ENCODE results near the gene CYP2W1.

Gene CYP2W1

DNA sequence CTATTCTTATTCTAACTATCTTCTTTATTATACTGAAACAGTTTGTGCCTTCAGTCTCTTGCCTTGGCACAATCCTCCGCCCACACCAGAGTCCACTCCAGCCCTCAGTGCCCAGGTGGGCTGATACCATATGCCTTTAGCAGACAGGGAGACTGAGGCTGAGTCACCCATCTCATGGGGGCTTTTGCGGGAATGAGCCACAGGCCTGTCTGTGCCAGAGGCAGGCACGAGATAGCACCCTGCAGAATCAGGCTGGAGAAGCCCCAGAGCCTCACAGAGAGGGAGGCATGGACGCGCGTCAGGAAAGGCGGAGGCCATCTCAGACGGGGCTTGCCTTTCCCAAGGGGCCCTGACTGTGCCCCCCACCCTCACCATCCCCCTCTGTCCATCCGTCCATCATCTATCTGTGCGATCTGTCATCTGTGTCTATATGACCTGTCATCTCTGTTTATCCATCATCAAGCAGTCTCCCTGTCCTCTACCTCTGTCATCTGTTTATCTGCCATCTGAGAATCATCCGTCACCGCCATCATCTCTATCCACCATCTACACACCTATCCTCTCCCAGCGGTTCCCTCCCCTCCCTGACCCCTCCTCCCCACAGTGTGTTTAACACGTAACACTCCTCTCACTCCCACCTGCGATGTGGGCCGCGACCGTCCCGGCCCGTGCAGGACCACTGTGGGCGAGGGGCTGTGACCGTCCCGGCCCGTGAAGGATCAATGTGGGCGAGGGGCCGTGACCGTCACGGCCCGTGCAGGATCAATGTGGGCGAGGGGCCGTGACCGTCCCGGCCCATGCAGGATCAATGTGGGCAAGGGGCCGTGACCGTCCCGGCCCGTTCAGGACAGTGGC is 21.2 kb upstream of the CYP2W1 start:
- Histone ChIP-seq H3K4me3 (ENCODE audit: low read length) (no peak overlapping the region), H3K4me1 (ENCODE audit: insufficient read depth, low read length) (no peaks in the 10 kb centered on the region), H3K27ac (ENCODE audit: low read depth, low read length) (no peak overlapping the region), H3K36me3 (ENCODE audit: insufficient read depth, low read length) (peaks cover 3% of the 10 kb centered on the region; the same call in 1 of the 2 replicates), H3K9me3 (ENCODE audit: insufficient read depth, low read depth, low read length) (no peaks in the 10 kb centered on the region), H3K27me3 (ENCODE audit: insufficient read depth, low read length) (no peaks in the 10 kb centered on the region), H3K9ac (ENCODE audit: low read depth, low read length) (no peak overlapping the region)
- 93% methylated on average over 37 of the region's 37 CpGs for WGBS

DNA sequence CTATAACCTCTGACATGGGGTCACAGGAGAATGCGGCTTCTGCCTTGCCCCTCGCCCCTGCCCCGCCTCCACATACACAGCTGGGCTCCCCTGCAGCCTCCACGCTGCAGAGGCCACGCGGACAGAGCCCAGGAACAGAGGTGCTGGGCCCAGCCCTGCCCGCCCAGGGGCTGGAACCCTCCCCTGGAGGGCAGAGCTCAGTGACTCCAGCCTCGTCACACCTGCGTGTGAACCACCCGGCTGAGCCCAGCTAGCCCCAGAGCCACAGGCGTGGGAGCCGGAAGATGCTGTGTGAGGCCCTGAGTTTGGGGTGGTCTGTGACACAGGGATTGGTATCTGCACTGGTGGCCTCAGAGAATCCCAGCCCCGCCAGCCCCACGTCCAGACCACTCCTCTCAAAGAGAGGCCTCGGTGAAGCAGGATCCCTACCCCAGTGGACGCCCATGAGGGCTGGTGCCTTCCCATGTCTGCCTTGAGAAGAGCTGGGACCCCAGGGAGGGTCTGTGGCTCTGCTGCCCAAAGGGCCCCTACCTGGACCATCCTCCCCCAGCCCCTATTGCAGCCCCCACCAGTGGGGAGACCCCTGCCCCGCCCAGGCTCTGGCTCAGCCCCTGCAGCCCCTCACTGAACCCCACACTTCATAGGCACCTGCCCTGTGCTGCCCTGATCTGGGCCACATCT is 20.4 kb upstream of the CYP2W1 start:
- Histone ChIP-seq H3K4me3 (ENCODE audit: low read length) (no peak overlapping the region), H3K4me1 (ENCODE audit: insufficient read depth, low read length) (no peaks in the 10 kb centered on the region), H3K27ac (ENCODE audit: low read depth, low read length) (no peak overlapping the region), H3K9ac (ENCODE audit: low read depth, low read length) (no peak overlapping the region), H3K27me3 (ENCODE audit: insufficient read depth, low read length) (no peaks in the 10 kb centered on the region), H3K9me3 (ENCODE audit: insufficient read depth, low read depth, low read length) (no peaks in the 10 kb centered on the region), H3K36me3 (ENCODE audit: insufficient read depth, low read length) (peaks cover 10% of the 10 kb centered on the region; the same call in 1 of the 2 replicates)
- WGBS: 94% methylated on average over 17 of the region's 17 CpGs

DNA sequence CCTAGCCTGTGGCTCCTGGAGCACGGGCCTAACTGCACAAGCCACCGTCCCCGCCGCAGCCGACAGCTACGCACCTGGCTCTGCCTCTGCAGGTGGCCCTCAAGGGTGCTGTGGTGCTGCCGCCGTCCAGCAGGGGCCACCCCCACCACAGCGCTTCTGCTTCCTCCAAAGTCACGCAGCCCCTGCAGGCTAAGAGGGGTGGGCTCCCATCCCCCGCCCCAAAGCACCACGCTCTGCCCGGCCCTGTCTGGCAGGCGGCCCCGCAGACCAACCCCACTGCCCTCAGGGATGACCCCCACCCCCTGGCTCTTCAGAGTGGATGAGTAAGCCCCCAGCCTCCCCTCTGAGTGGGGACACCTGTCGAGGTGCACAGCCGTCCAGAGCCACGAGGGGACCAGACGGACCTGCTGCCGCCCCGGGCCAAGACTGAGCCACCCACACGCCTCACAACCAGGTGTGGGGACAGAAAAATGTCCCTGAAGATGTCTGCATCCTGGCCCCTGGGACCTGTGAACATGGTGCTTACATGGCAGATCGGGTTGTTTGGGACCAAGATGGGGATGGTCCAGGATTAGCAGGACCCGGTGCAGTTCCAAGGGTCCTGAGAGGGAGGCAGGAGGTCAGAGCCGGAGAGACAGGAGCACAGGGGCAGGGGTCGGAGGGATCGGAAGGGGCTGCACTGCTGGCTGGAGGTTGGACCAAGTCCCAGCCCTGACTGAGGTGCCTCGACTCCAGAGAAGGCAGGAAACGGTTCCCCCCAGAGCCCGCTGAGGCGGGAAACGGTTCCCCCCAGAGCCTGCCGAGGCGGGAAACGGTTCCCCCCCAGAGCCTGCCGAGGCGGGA is 19.5 kb upstream of the CYP2W1 start:
- peaks cover 19% of the 10 kb centered on the region for H3K36me3 ChIP-seq (ENCODE audit: insufficient read depth, low read length)
- H3K9ac ChIP-seq (ENCODE audit: low read depth, low read length): no peak overlapping the region
- no peaks in the 10 kb centered on the region for H3K27me3 ChIP-seq (ENCODE audit: insufficient read depth, low read length)
- WGBS: 82% methylated on average over 37 of the region's 37 CpGs
- H3K27ac ChIP-seq (ENCODE audit: low read depth, low read length): no peak overlapping the region
- H3K4me1 ChIP-seq (ENCODE audit: insufficient read depth, low read length): no peaks in the 10 kb centered on the region
- H3K4me3 ChIP-seq (ENCODE audit: low read length): no peak overlapping the region
- no peaks in the 10 kb centered on the region for H3K9me3 ChIP-seq (ENCODE audit: insufficient read depth, low read depth, low read length)

DNA sequence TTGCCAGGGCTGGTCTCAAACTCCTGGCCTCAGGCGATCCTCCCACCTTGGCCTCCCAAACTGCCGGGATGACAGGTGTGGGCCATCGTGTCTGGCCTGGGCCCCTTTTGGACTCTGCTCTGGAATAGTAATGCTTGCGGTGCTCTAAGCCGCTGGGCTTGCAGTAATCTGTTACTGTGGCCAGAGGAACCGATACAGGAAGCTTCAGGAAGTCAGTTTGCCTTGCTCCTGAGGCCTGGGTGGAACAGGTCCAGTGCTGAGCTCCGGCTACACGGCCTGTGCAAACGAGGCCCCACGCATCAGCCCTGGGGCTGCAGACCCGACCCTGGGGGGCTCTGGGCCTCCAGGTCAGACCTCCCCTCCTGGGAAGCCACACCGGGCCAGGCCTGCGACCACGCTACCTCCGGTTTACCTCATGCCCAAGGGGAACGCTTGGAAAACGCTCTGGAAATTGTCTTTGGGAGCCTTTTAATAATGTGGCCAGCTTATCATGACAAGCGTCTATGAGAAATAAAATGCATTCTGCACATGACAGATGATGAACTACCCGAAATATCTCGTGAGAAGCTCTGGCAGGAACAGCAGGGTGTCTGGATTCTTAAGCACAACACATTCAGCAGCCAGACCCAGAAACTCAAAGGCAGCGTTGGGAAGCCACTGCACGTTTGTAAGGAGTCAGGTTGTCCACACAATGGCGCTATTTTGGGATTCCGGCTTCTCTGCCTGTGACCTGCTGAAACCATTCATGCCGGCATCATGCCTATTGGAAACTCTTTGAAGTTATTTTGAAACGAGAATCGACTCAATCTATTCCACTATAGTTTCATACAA is 18.4 kb upstream of the CYP2W1 start:
- peaks cover 31% of the 10 kb centered on the region for H3K36me3 ChIP-seq (ENCODE audit: insufficient read depth, low read length)
- no peak overlapping the region for H3K4me3 ChIP-seq (ENCODE audit: low read length)
- H3K27me3 ChIP-seq (ENCODE audit: insufficient read depth, low read length): no peaks in the 10 kb centered on the region
- no peaks in the 10 kb centered on the region for H3K9me3 ChIP-seq (ENCODE audit: insufficient read depth, low read depth, low read length)
- H3K9ac ChIP-seq (ENCODE audit: low read depth, low read length): no peak overlapping the region
- WGBS: 89% methylated on average over 27 of the region's 27 CpGs
- no peak overlapping the region for H3K27ac ChIP-seq (ENCODE audit: low read depth, low read length)
- no peaks in the 10 kb centered on the region for H3K4me1 ChIP-seq (ENCODE audit: insufficient read depth, low read length)

DNA sequence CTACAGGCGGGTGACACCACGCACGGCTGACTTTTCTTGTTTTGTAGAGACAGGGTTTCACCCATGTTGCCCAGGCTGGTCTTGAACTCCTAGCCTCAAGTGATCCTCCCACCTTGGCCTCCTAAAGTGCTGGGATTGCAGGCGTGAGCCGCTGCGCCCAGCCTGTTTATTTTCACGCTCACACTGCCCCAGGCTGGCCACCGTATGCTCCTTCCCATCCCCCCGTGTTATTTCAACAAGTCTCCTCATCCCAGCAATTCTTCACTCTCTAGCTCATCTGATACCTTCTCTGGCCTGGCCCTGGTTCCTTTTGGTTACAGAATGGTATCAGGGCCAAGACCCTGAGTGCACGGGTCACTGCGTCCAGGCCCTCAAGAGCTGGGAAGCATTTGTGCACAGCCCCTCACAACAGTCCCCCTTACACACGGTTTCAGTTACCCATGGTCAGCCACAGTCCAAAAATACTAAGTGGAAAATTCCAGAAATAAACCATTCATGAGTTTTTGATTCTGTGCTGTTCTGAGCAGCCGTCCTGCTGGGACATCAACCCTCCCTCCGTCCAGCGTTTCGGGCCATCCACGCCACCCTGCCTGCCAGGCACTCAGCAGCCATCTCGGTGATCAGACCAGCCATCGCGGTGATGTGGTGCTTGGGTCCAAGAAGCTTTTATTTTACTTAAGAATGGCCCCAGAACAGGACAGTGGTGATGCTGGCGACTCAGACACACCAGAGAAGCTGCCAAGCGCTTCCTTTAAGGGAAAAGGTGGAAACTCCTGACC is 16.5 kb upstream of the CYP2W1 start:
- Histone ChIP-seq H3K27me3 (ENCODE audit: insufficient read depth, low read length) (no peaks in the 10 kb centered on the region), H3K4me1 (ENCODE audit: insufficient read depth, low read length) (no peaks in the 10 kb centered on the region), H3K9me3 (ENCODE audit: insufficient read depth, low read depth, low read length) (no peaks in the 10 kb centered on the region), H3K9ac (ENCODE audit: low read depth, low read length) (no peak overlapping the region), H3K4me3 (ENCODE audit: low read length) (no peak overlapping the region), H3K27ac (ENCODE audit: low read depth, low read length) (no peak overlapping the region), H3K36me3 (ENCODE audit: insufficient read depth, low read length) (peaks cover 41% of the 10 kb centered on the region)
- 95% methylated on average over 22 of the region's 22 CpGs for WGBS

DNA sequence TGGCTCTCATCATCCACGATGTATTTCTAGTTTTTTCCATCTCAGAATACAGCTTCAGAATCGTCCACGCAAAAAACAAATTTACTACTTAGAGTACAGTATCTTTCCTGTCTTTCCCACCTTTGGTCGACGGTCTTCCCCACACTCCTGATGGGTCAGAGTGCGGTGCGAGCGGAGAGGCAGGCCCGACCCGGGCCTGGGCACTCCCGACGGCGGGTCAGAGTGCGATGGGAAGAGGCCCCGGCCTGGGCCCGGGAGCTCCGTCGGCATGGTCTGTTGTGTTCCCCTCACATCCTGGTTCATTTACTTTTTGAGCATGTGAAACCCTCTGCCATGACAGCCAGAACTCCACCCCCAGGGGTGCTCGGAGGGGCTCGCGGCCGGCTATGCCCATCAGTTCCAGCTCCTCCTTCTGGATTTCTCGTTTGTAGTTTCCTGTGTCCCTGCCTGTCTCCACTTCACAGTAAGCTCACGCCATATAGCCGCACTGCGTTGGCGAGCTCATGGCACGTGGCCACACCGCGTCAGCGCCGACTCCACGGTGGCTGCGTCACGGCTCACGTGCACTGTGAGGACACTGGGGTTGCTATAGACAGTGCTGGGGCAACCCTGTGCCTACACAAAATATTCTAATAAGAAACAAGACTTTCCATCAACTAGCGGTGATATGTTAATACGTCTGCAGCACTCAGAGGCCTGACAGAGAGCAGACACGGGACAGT is 15.5 kb upstream of the CYP2W1 start:
- Histone ChIP-seq H3K9me3 (ENCODE audit: insufficient read depth, low read depth, low read length) (no peaks in the 10 kb centered on the region), H3K27me3 (ENCODE audit: insufficient read depth, low read length) (no peaks in the 10 kb centered on the region), H3K27ac (ENCODE audit: low read depth, low read length) (no peak overlapping the region), H3K9ac (ENCODE audit: low read depth, low read length) (no peak overlapping the region), H3K36me3 (ENCODE audit: insufficient read depth, low read length) (peaks cover 49% of the 10 kb centered on the region), H3K4me3 (ENCODE audit: low read length) (no peak overlapping the region), H3K4me1 (ENCODE audit: insufficient read depth, low read length) (no peaks in the 10 kb centered on the region)
- 96% methylated on average over 39 of the region's 39 CpGs for WGBS

DNA sequence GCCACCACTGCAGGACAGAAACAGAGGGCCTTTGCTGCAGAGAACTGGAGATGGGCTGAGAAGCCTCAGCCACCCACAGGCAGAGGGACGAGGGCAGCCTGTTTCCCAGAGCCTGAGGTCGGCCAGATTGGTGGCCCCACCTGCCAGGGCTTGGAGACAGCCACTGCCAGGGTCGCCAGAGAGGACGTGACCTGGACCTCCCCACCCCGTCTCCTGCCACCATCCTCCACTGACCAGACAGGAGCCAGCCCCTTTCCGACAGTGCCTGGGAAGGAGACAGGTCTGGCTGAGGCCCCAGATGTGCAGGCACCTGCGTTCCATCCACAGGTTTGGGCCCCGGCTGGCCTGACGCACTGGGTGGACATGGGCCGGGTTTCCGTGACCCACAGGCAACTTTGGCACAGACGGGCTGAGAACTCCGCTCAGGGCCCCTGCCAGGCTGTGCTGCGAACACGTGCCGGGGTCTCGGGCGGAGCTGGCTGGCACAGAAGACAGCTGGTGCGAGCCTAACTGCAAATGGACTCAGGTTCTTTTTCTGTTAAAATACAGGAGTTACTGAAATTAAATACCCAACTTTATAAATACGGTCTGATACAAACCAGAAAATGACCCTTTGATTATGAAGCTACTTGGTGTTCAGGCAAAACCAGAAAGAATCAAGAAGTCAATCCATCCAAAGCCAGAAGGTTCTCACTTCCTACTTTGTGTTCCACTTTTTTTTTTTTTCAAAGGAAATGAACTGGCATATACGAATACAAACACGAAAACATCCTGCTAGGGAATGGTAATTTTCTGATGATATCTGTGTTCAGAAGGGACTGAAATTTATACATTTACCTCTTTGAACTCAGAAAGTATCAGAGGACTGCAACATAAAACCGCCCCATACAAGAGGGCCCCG is 14.5 kb upstream of the CYP2W1 start:
- Histone ChIP-seq H3K27ac (ENCODE audit: low read depth, low read length) (no peak overlapping the region), H3K9ac (ENCODE audit: low read depth, low read length) (no peak overlapping the region), H3K27me3 (ENCODE audit: insufficient read depth, low read length) (no peaks in the 10 kb centered on the region), H3K4me1 (ENCODE audit: insufficient read depth, low read length) (no peaks in the 10 kb centered on the region), H3K4me3 (ENCODE audit: low read length) (no peak overlapping the region), H3K36me3 (ENCODE audit: insufficient read depth, low read length) (peaks cover 57% of the 10 kb centered on the region), H3K9me3 (ENCODE audit: insufficient read depth, low read depth, low read length) (no peaks in the 10 kb centered on the region)
- 94% methylated on average over 24 of the region's 24 CpGs for WGBS

DNA sequence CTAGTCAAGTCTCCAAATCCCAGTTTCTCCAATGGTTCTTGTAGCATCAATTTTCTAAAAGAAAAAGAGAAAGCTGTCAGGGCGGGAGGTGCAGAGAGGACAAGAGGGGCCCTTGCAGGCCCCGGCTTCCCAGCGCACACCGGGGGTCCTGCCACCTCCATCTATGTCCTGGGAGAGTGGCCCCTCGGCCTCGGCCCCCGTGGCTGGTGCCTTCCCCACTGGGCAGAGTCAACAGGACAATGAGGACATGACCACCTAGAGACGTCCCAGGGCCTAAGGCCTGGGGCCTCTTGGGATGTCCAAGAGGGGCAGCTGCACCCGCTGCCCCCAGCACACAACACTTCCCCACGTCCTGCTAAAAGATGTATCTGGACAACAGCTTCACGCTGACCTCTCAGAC is 13.6 kb upstream of the CYP2W1 start:
- Histone ChIP-seq H3K9me3 (ENCODE audit: insufficient read depth, low read depth, low read length) (no peaks in the 10 kb centered on the region), H3K36me3 (ENCODE audit: insufficient read depth, low read length) (peaks cover 57% of the 10 kb centered on the region), H3K4me3 (ENCODE audit: low read length) (no peak overlapping the region), H3K9ac (ENCODE audit: low read depth, low read length) (no peak overlapping the region), H3K4me1 (ENCODE audit: insufficient read depth, low read length) (no peaks in the 10 kb centered on the region), H3K27ac (ENCODE audit: low read depth, low read length) (no peak overlapping the region), H3K27me3 (ENCODE audit: insufficient read depth, low read length) (no peaks in the 10 kb centered on the region)
- WGBS: 93% methylated on average over 11 of the region's 11 CpGs

DNA sequence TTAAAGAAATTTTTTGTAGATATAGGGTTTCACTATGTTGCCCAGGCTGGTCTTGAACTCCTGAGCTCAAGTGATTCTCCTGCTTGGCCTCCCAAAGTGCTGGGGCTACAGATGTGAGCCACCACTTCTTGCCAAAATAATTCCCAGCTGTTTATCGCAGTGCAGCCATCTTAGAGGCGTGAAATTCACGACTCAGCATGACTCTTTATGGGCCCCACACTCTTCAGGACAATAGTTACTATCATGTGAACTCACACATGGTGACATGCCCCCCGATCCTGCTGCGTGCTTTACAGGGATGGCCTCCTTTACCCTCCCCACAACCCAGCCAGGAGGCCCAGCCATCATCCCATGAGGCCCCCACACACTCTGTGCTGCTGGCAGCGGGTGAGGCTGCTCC is 12.2 kb upstream of the CYP2W1 start:
- Histone ChIP-seq H3K27ac (ENCODE audit: low read depth, low read length) (no peak overlapping the region), H3K4me1 (ENCODE audit: insufficient read depth, low read length) (peaks cover 2% of the 10 kb centered on the region), H3K4me3 (ENCODE audit: low read length) (no peak overlapping the region), H3K9ac (ENCODE audit: low read depth, low read length) (no peak overlapping the region), H3K9me3 (ENCODE audit: insufficient read depth, low read depth, low read length) (no peaks in the 10 kb centered on the region), H3K36me3 (ENCODE audit: insufficient read depth, low read length) (peaks cover 57% of the 10 kb centered on the region), H3K27me3 (ENCODE audit: insufficient read depth, low read length) (no peaks in the 10 kb centered on the region)
- WGBS: 94% methylated on average over 6 of the region's 6 CpGs

Measured in HUES64 (cell line).